NCI-H2081 (cell line): ENCODE results near the gene ITGAD.

ENCODE experiments used
- DNase-seq, 2 experiments: peaks; one replicate each; lab custom pipeline; 2025; lab: John Stamatoyannopoulos, UW

The ITGAD gene

GRCh38 chr16:31393056-31393455 is at the start of gene ITGAD:
ITGAD (plus strand) TSS chr16:31393335; CDS start chr16:31393361, 26 bp downstream.
- no peak for DNase-seq

- DNase-seq = no peak
Observed at GRCh38 chr16:31344712-31345111, 48.4 kb upstream of the ITGAD start.

GRCh38 chr16:31347445-31347844 is 45.7 kb upstream of the ITGAD start:
- no peak for DNase-seq

- DNase-seq = no peak
Observed at GRCh38 chr16:31348579-31348978, 44.6 kb upstream of the ITGAD start.

- no peak for DNase-seq
Observed at GRCh38 chr16:31350275-31351005, 42.7 kb upstream of the ITGAD start.

- DNase-seq = no peak
Observed at GRCh38 chr16:31351246-31351941, 41.7 kb upstream of the ITGAD start.

- no peak for DNase-seq
Observed at GRCh38 chr16:31351942-31352325, 41.2 kb upstream of the ITGAD start.

- DNase-seq = no peak
Observed at GRCh38 chr16:31352376-31353115, 40.6 kb upstream of the ITGAD start.

GRCh38 chr16:31354394-31355291 is 38.5 kb upstream of the ITGAD start, which contains the start of gene ITGAX:
ITGAX (plus strand) TSS chr16:31355176; CDS start chr16:31355255, 79 bp downstream.
- no peak for DNase-seq

GRCh38 chr16:31355431-31356100 is 37.6 kb upstream of the ITGAD start:
- no peak for DNase-seq

GRCh38 chr16:31356566-31357323 is 36.4 kb upstream of the ITGAD start:
- DNase-seq = no peak

GRCh38 chr16:31357324-31358109 is 35.6 kb upstream of the ITGAD start:
- DNase-seq = no peak

GRCh38 chr16:31360251-31360650 is 32.9 kb upstream of the ITGAD start:
- no peak for DNase-seq

GRCh38 chr16:31361201-31362110 is 31.7 kb upstream of the ITGAD start:
- no peak for DNase-seq

GRCh38 chr16:31362476-31363405 is 30.4 kb upstream of the ITGAD start:
- DNase-seq = no peak

- no peak for DNase-seq
Observed at GRCh38 chr16:31363721-31364120, 29.4 kb upstream of the ITGAD start.

- DNase-seq = no peak
Observed at GRCh38 chr16:31364421-31364820, 28.7 kb upstream of the ITGAD start.
